ENCODE data around the gene MARS2. TPM values are rescaled to one million over a fixed set of nuclear protein-coding genes. Genes with fewer than 3 reads are reported as not detected.

The MARS2 gene
- total RNA-seq, 4 donors from 2014 or later: 5.4 to 24.9 (median 7.5) TPM

GRCh38 chr2:197673106-197673505 lies 32.1 kb upstream of the MARS2 start:
- no peak for TF ChIP-seq CTCF (IDR thresholded peaks at IDR 0.05)
- no peak for ATAC-seq (ENCODE audit: low FRiP score)
- DNase-seq (ENCODE audit: low spot score): no peak

- TF ChIP-seq CTCF (IDR thresholded peaks at IDR 0.05): no peak
These were observed 31.6 kb upstream of the MARS2 start for GRCh38 chr2:197673606-197674005.

GRCh38 chr2:197674060-197674459 lies 31.1 kb upstream of the MARS2 start:
- DNase-seq (ENCODE audit: low spot score): no peak
- no peak for ATAC-seq (ENCODE audit: low FRiP score)
- no peak for TF ChIP-seq CTCF (IDR thresholded peaks at IDR 0.05)

More at GRCh38 chr2:197673606-197674005, 31.6 kb upstream of the MARS2 start:
- no peak for DNase-seq (ENCODE audit: low spot score)
- ATAC-seq (ENCODE audit: low FRiP score): no peak

GRCh38 chr2:197674591-197674990 lies 30.6 kb upstream of the MARS2 start:
- no peak for ATAC-seq (ENCODE audit: low FRiP score)
- TF ChIP-seq CTCF (IDR thresholded peaks at IDR 0.05): no peak
- DNase-seq (ENCODE audit: low spot score): no peak

- DNase-seq (ENCODE audit: low spot score) (no peak), ATAC-seq (ENCODE audit: low FRiP score) (no peak)
- no peak for TF ChIP-seq CTCF (IDR thresholded peaks at IDR 0.05)
These were observed 29.9 kb upstream of the MARS2 start, which contains the start of gene RFTN2 for GRCh38 chr2:197675246-197675645. TSS of gene RFTN2 (minus strand) at chr2:197675587. CDS start at chr2:197675458, 129 bp downstream.

GRCh38 chr2:197675711-197676188 lies 29.4 kb upstream of the MARS2 start:
- TF ChIP-seq CTCF (IDR thresholded peaks at IDR 0.05): no peak
- ATAC-seq (ENCODE audit: low FRiP score) (no peak), DNase-seq (ENCODE audit: low spot score) (no peak)

- no peak for TF ChIP-seq CTCF (IDR thresholded peaks at IDR 0.05)
- ATAC-seq (ENCODE audit: low FRiP score) (no peak), DNase-seq (ENCODE audit: low spot score) (no peak)
These were observed 28.1 kb upstream of the MARS2 start for GRCh38 chr2:197677056-197677455.

Measured in omental fat pad (tissue), 4 donors.